ACHN (cell line): ENCODE data around the gene CNTN5.
A peak's percentile ranks its signal among the peaks of the same experiment; 100 is the strongest.

ENCODE experiments used
- DNase-seq: peaks from one replicate; pipeline ENCODE4 v3.0.0-alpha.2; 2015
- in situ Hi-C: cut with HindIII; loops from 2 replicates; pipeline ENCODE4 v1.10.0; 2017; ENCODE audit warnings: low sequenced_read_pairs, low pct_ligation_motif_present, low pct_unique_long_range_greater_than_20kb

Gene CNTN5

GRCh38 chr11:99638073-99638553 is 617.4 kb downstream of the CNTN5 start:
- no peak for DNase-seq
- in situ Hi-C loops, result no loop called here

- DNase-seq, result no peak
- in situ Hi-C loops, result no loop called here
Measured at GRCh38 chr11:99640671-99641070, 619.9 kb downstream of the CNTN5 start.

- no peak for DNase-seq
- in situ Hi-C loops, result no loop called here
Measured at GRCh38 chr11:99645934-99646333, 625.2 kb downstream of the CNTN5 start.

- in situ Hi-C loops, result no loop called here
- DNase-seq, result no peak
Measured at GRCh38 chr11:99670067-99670676, 649.4 kb downstream of the CNTN5 start.

- no peak for DNase-seq
- in situ Hi-C loops, result no loop called here
Measured at GRCh38 chr11:99671808-99672409, 651.2 kb downstream of the CNTN5 start.

GRCh38 chr11:99676292-99676691 is 655.5 kb downstream of the CNTN5 start:
- no peak for DNase-seq
- in situ Hi-C loops, result no loop called here

- DNase-seq, result no peak
- in situ Hi-C loops, result no loop called here
Measured at GRCh38 chr11:99682171-99682570, 661.4 kb downstream of the CNTN5 start.

GRCh38 chr11:99682646-99683045 is 661.9 kb downstream of the CNTN5 start:
- in situ Hi-C loops, result no loop called here
- no peak for DNase-seq

GRCh38 chr11:99683933-99684332 is 663.2 kb downstream of the CNTN5 start:
- DNase-seq, result no peak

GRCh38 chr11:99686838-99687237 is 666.1 kb downstream of the CNTN5 start:
- no peak for DNase-seq
- in situ Hi-C loops, result no loop called here

More at GRCh38 chr11:99683933-99684332, 663.2 kb downstream of the CNTN5 start:
- in situ Hi-C loops, result no loop called here

- in situ Hi-C loops, result no loop called here
- no peak for DNase-seq
Measured at GRCh38 chr11:99687320-99687719, 666.6 kb downstream of the CNTN5 start.

- in situ Hi-C loops, result no loop called here
- no peak for DNase-seq
Measured at GRCh38 chr11:99693941-99694492, 673.3 kb downstream of the CNTN5 start.

GRCh38 chr11:99695106-99695505 is 674.4 kb downstream of the CNTN5 start:
- in situ Hi-C loops, result no loop called here
- no peak for DNase-seq

- in situ Hi-C loops, result no loop called here
- no peak for DNase-seq
Measured at GRCh38 chr11:99706848-99707247, 686.1 kb downstream of the CNTN5 start.

GRCh38 chr11:99708928-99709672 is 688.4 kb downstream of the CNTN5 start:
- in situ Hi-C loops, result no loop called here
- DNase-seq, result no peak

GRCh38 chr11:99716302-99716701 is 695.6 kb downstream of the CNTN5 start:
- in situ Hi-C loops, result no loop called here
- no peak for DNase-seq

GRCh38 chr11:99718291-99718690 is 697.5 kb downstream of the CNTN5 start:
- in situ Hi-C loops, result no loop called here
- DNase-seq, result no peak

GRCh38 chr11:99739464-99740089 is 718.8 kb downstream of the CNTN5 start:
- in situ Hi-C loops, result no loop called here
- peak; percentile 44 for DNase-seq

- in situ Hi-C loops, result no loop called here
- DNase-seq, result no peak
Measured at GRCh38 chr11:99742501-99742900, 721.8 kb downstream of the CNTN5 start.
